GM19372 (cell line): ENCODE measurements around the gene PLA2G4E.

Experiments used
- ATAC-seq: cut with Tn5 transposase; IDR thresholded peaks from one replicate; pipeline ENCODE4 v1.9.1; 2021; ENCODE audit warnings: mild to moderate bottlenecking, low read depth, moderate library complexity; ENCODE audit not compliant: unreplicated experiment

PLA2G4E gene

DNA sequence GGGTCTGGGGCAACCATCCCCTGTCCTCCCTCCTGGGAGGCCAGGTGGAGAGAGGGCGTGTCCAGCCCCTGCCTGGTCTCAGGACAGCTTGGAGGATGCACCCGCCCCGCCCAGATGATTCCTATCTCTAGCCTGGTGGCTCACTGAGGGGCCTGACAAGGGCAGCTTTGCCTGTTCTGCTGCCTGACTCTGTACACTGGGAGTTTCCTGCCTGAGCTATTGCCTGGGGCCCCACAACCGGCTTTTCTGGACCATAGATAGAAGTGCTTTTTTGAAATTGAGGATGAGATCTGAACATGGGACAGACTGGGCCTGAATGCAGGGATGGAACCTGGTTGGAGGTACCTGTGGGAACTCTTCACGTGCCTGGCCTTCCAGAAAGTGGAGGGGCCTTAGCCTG lies 751 bp upstream of the PLA2G4E start:
- no peak for ATAC-seq

DNA sequence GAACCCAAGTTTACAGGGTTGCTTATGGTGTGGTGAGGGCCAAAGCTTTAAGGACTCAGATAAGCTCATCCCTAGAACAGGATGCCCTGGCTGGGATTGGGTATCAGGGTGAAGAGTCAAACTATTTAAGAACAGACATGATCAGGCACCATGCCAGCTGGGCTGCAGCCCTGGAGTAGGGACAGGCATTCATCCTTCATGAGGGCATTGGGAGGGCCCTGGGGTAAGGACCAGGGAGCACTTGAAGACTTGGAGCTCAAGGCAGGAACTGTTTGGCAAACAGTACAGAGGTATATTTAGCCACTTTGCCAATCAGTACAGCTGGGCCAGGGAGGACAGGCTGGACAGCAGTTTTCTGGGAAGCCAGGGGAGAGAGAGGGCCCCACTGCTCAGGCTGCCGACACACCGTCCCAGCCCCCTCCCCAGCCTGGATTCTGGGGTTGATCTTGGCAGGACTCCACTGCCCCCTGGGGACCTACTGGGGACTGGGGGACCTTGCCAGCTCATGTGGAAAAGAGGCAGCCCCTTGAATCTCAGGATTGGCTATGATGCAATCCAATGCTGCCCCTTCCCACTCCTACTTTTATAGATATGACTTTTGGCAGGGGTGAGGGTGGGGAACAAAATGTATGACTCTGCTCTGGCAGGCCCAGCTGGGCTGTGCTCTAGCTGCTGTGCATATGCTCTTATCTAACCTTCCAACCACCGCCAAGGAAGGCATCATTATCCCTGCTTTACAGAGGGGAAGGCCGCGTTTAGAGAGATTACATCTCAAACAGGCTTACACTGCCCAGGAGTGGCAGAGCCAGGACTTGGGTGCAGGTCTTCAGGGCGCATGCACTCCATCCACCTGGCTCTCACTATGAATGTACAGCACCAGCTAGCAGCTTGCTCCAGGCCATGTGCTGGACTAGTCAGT lies 2.3 kb downstream of the PLA2G4E start:
- no peak for ATAC-seq

DNA sequence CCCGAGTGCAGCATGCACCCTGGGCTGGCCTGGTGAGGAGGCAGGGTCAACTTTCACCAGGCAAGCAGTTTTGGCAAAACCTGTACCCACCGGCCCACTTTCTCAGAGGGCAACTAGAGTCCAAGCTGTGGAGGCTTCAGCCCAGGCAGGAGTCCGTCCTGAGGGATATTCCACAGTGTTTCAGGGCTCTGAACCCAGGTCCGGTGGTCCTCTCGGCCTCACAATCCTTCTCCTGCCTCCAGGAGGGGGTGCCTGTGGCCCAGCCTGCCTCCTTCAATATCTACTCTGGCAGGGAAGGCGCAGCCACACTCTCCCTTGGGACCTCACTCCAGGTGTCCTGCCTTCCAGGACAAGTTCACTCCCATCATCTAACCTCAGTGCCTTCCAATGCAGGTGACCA lies 3.9 kb downstream of the PLA2G4E start:
- no peak for ATAC-seq

DNA sequence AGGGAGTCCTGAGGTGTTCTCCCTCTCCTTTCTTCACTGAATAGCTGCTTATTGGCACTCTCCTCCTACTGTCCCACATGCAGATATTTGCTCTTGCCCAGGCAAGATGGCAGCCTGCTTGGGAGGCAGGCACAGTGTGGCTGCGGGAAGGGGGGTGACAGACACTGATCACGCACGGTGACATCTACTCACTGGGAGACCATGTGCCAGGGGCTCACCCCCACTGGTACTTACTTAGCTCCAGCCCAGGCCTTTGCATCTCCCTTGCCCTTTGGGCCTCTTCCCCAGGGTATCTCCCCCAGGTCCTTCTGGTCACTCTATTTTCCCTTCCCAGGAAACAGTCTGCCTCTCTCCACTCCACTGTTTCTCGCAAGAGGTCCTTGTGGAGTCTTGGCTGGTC lies 6.4 kb downstream of the PLA2G4E start:
- no peak for ATAC-seq

DNA sequence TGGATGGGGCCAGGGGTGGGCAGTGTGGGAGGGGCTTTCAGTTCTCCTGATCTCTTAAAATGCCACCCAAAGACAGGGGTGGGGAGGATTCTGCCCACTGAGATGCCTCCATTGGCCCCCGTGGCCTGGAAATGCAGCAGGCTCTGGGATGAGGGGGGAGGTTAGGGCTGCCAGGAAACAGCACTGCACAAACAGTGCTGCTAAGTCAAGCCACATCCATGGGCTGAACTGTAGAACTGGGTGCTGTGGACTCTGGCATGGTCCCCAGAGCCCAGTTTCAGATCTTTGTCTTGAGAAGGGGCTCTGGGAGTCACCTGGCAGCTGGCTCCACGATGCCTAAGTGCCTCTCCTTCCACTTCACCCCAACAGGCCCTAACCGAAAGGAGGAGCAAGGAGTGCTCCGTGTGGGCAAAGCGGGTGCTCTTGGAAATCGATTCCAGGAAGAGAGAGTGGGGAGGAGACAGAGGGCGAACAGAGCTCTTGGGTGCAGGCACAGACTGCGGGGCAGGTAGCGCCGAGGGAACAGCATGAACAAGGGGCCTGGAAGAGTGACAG lies 7.8 kb downstream of the PLA2G4E start:
- no peak for ATAC-seq

DNA sequence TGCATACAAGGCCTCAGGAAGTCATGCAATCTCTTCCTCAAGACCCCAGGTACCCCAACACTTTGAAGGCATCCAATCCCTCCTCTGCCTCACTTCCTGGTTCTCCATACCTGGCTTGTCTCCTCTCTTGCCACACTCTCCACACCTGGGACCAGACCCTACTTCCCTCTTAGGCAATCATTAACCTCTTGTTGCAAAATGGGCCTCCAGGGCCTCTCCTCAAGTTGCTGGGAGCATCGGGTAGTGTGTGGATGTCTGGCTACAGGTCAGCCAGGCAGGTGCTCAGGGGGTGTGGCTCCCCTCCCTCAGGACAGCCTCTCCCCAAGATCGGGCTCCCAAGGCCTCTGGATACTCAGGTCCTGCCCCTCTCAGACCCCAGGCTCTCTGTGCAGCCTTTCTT lies 8.6 kb downstream of the PLA2G4E start:
- no peak for ATAC-seq

DNA sequence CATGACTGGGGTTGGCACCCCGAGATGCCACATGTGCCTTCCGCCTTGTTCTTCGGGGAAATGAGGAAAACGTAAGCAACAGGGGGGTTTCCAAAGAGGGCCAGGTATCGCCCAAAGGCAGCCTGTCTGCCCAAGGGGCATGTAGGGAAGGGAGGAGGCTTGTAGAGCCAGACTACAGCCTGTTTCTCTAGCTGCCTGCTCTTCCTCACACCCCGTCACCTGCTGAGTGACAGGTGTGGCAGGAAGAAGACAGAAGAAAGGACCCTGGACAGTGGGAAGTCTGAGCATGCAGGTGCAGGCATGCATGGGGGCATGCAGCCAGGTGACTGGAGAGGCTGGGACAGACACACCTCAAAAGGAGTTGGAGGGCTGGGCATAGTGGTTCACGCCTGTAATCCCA lies 9.8 kb downstream of the PLA2G4E start:
- no peak for ATAC-seq

DNA sequence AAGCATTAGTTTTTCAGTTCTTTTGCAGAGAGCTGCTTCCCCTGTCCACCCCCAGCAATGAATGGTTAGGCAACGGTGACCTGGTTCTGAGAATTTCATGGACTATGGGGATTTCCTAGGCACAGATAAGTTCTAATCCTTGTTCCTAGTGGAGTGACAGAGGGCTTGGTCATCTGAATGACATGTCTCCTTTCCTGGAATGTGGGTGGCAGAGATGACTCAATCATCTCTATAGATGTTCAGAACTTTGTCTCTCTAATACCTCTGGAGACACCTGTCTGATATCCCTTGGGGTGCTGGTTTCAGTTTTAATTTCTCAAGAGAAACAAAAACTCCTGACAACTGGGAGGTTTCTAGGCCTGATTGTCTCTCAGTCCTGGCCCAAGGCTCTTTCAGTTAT lies 10.4 kb downstream of the PLA2G4E start:
- no peak for ATAC-seq

DNA sequence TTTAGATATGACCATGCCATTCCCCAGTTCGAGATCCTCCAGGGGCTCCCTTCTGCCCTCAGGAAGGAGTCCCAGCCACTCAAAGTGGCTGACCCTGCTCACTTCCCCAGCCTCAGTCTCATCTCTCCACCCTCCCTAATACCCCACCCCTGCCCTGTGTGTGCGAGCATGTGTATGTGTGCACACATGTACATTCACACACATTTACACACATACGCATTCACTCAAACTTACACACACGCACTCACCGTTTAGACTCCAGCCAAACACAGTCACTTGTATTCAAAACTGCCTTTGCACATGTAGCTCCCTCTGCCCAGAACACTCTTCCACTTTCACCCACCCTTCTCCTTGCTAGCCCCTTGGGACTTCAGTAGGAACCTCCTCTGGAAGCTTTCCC lies 11.4 kb downstream of the PLA2G4E start:
- no peak for ATAC-seq

DNA sequence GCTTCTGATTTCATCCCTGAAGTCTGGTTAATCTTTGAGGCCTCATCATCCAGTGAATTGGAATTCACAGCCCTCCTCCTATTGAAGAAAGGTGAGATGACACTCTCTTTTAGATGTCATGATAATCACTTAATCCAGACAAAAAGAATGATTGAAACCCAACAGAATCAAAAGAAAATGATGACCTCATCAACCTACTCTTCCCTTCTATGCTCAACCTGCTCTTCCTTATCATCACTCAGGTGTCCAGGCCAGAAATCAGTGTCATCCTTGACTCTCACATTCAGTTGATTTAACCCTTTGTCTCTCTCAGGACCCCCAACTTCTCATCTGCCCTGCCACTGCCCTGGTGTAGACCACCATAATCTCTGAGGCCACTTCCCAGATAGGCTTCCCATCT lies 11.8 kb downstream of the PLA2G4E start:
- ATAC-seq = no peak

DNA sequence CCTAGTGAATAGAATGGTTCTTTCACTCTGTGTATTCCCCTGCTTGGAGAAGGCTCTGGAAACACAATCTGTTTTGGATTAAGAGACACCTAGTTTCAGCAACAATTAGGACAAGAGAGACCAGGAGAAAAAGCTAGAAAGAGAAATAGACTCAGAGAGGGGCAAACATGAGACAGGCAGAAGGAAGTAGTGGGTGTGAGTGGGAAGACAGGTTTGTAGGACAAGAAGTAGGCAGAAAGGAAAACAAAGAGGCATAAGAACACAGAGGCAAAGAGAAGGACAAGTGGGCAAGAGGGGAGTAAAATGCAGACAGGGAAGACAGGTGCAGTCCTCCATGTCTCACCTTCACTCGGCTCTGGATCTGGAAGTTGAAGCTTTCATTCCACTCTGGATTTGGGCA lies 13.5 kb downstream of the PLA2G4E start:
- no peak for ATAC-seq

DNA sequence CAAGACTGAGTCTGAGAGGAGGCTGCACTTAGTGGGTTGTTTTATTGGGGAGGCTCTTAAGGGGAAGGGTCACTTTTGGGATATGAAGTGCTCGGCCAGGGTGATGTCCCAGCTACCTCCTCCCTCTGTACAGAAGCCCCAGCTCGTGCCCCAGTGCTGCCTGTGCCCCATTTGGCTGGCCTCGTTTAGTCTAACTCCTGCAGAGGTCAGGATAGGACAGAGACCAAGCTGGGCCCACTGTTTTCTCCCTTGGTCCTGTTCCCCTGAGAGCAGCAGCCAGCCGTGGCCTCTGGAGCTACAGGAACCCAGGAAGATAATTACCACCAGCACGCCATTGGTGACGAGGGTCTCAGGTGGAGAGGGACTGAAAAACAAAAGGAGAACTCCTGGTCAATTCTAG lies 18.5 kb downstream of the PLA2G4E start:
- ATAC-seq = no peak

DNA sequence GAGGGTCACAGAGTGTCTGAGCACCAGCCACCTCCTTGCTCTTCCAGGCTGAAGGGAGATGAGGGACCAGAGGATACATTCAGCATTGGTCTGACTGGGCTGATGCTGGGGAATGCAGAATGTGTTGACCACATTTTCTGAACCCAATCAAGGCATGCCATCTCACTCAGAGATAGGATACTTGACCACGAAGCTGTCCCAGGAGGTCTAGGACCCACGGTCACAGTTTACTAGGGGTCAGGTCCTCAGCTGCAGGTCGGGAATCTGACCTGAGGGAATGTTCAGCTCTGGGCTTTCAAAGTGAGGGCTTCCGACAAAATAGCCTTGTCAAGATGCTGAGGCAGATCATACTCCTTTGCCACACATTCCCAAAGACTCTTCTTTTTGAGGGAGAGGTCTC lies 19.6 kb downstream of the PLA2G4E start:
- no peak for ATAC-seq

DNA sequence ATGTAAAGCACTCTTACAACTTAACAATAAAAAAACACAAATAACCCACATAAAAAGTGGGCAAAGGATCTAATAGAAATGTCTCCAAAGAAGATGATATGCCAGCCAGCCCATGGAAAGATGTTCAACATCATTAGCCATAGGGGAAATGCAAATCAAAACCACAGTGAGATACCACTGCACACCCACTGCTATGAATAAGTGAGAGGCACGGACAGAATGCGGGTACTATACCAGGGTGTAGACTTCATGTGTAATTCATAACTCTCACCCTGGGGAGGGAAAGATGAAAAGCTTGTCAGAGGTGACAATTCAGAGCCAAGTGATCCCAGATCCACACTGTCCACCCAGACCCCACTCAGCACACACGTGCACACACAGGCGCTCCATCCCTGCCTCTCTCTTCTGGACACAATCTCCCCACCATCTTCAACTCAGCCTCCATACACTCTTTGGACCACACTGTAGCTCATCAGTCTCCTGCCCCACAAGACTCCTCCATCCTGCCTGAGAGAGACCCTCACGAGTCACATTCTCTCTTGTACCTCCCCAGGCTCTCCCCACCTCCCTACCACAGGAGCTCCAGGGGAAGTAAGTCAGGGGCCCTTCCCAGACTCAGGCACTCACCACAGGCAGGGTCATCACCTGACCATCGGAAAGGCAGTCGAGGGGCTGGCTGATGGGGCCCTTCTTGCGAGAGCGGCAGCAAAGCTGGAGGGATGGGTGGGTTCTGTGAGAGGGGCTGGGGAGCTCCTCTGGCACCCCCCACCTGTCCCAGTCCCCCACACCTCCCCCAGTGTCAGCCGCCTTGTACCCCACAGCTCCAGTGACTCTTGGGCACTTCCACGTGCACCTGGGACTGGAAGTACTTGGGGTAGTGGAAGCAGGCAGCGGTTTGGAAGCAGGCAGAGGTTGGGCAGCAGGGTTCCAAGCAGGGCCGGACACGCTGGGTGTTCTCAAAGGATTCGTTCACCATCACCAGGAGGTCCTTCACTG lies 21.3 kb downstream of the PLA2G4E start:
- ATAC-seq = no peak

DNA sequence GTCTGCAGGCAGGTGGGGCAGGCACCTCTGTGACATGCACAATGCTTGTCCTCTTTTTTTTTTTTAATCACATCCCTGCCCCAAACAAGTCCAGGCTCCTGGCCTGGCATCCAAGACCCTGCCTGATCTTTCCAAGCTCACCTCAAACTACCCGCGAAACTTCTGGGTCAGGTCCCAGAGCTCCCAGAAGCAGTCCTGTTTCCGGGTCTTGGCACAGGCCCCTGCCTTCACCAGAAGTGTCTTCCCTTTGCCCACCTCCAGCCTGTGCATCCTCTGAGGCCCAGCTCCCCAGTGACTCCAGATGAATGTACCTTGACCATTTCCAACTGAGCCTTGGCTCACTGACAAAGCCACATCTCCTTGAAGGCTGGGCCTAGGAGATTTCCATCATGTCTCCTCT lies 23.0 kb downstream of the PLA2G4E start:
- ATAC-seq = no peak

DNA sequence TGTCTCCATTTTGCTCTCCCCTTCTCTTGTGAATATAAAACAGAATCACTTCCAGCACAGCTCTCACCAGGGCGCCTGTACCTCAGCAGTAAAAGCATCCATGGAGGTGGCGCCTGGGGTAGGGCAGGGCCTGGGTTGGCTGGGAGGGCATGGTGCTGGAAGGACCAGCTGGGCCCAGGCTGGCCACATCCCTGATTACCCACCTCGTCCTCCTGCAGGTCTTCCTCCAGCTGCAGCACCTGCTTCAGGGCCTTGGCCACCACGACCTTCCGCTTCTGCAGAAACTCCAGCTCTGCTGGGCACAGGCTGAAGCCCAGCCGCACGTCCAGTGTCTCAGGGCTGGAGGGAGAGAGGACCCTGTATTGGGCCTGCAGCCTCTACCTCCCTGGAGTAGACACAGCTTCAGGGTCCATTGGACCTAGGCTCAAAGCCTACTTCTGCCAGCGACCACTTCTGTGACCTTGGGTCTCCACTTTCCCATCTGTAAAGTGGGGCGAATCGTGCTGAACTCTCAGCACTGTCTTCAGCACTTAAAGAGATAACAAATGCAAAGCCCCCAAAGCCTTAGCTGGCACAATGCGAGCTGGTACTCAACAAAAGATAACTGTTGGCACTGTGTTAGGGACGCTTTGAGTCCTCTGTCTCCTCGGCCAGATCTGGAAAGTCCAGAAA lies 23.8 kb downstream of the PLA2G4E start:
- no peak for ATAC-seq

DNA sequence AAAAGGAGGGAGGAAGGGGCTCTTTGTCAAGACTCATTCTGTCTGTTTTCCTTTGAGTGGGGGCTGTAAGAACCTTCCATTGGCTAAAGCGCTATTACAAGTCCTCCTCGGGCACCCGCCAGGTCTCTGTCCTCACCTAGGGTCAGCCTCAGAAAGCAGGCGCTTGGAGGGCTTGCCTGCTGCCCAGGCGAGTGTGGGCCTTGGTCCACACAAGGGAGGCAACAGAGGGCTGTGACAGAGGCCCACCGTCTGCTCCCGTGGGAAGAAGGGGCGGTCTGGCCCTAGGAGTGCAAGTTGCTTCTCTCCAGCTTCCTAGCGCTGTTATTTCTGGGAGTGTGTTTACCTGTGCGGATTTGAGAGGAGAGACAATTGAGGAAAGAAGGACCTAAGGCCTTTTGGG lies 24.5 kb downstream of the PLA2G4E start:
- no peak for ATAC-seq

DNA sequence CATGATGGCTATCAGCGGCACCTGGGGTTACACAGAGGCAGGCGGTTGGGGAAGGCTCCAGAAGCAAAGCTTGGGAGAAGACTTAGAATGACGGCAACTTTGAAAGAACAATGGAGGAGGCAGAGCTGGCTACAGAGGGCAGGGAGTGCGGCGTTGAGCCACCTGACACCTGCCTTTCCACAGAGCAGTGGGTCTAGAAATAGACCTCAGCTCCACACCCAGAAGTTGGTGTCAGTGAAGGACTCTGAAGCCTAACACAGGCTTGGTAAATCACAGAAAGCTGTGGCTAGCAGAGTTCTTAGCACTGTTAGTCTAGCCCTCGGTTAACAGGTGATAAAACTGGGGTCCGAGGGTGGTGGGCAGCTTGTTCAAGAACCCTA lies 25.4 kb downstream of the PLA2G4E start:
- no peak for ATAC-seq

DNA sequence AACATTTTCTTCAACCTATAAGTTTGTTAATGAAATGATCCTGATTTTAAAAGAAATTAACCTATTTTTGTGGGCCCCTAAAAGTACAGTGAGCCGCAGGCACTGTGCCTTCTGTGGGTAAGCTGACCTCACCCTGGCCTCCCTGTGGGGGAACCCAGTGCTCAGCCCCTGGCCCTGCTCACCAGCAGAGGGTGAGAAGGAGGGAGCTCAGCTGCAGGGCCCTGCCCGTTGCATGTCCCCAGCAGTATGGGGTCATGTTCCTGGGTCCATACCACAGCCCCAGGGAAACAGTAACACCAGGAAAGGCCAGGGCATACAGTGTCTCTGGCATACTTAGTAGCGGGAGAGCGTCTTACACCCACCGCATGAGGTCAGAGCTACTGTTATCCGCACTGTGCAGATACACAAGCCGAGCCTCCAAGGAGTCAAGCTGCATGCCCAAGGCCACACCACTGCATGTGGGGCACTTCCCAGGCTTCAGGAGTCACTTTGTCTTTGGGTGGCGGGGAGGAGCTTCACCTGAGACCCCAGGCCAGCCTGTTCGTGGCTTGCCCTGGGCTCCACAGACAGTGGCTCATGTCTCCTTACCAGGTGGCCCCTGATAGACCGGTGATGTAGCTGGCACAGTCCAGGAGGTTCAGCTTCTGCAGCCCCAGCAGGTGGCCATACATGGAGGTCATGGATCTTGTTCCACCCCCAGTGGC lies 25.9 kb downstream of the PLA2G4E start:
- ATAC-seq = no peak

DNA sequence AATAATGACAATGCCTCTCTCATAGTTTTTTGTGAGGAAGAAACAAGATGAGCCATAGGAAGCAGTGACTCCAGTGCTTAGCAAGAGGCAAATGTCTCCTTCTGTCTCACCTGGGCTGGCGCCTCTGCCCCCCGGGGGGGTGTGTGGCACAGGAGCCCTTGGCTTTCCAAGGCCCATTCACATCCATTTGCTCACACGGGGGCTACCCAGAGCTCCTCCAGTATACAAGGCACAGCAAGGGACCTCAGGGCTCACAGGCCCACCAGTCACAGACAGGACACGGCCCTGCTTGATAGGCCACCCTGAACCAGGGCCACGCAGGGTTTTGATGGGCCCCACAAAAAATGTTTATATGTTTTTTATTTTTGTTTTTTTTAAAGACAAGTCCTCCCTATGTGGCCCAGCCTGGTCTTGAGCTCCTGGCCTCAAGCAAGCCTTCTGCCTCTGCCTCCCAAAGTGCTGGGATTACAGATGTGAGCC lies 26.6 kb downstream of the PLA2G4E start:
- ATAC-seq = no peak
